OCI-M2 (cell line): ENCODE results near the gene WAPL.
"Not testable (repeated sequence)": the region's sequence is repeated elsewhere in the genome, so short reads cannot be mapped to it uniquely, and the experiment has no call there.

Experiments
- DNase-seq: peaks from one replicate; lab custom pipeline; 2025; ENCODE audit not compliant: unreplicated experiment; lab: John Stamatoyannopoulos, UW

WAPL gene

GRCh38 chr10:86521678-86522509 is at the start of gene WAPL:
Gene WAPL, minus strand, starts transcription at chr10:86521792. Its CDS starts 3,723 bp downstream, at chr10:86518069.
- peak; percentile 33 for DNase-seq

DNA sequence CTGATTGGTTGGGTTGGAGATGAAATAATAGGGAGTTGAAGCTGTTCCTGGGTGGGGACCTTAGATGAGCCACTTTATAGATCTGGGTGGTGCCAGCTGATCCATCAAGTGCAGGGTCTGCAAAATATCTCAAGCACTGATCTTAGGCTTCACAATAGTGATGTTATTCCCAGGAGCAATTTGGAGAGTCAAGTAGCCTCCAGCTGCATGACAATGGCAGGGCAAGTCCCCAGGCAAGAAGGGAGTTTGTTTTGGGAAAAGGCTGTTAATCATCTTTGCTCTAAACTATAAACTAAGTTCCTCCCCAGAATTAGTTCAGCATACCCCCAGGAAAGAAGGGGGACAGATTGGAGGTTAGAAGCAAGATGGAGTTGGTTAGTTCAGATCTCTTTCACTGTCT is 47.7 kb upstream of the WAPL start:
- no peak for DNase-seq

DNA sequence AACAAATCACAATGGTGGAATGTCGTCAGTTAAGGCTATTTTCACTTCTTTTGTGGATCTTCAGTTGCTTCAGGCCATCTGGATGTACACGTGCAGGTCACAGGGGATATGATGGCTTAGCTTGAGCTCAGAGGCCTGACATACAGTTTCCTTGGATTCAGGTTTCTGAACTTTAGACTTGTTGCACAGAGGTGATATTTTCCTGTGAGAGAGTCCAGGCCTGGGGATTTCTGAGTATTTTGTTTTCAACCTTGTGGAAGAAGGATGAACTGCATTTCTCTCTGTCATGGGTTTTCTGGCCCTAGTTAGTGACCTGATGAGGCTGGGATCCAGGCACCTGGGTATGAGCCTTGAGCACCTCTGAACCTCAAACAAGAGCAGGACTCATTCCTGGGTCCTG is 44.9 kb upstream of the WAPL start:
- not testable (repeated sequence) for DNase-seq

DNA sequence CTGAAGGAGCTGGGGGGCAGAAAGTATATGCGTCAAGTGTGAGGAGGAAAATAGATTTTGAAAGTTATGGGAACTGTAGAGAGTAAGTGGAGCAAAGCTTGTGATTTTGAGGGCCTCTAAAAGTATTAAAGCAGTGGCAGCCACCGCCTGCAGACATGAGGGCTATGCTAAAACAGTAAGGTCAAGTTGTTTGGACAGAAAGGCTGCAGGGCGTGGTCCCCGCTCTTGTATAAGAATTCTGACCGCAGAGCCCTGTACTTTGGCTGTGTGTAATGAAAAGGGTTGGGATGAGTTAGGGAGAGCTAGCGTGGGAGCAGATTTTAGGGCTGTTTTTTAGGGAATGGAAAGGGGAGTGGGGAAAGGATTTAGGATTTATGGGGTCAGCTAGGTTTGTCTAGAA is 41.7 kb upstream of the WAPL start:
- not testable (repeated sequence) for DNase-seq

DNA sequence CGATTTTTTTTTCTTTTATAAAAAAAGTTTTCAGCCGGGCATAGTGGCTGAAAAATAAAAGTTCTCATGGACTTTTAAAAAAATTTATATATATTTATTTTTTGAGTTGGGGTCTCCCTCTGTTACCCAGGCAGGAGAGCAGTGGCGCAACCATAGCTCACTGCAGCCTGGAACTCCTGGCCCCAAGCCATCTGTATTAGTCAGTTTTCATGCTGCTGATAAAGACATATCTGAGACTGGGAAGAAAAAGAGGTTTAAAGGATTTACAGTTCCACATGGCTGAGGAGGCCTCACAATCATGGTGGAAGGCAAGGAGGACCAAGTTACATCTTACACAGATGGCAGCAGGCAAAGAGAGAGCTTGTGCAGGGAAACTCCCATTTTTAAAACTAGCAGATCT is 37.1 kb upstream of the WAPL start:
- not testable (repeated sequence) for DNase-seq

DNA sequence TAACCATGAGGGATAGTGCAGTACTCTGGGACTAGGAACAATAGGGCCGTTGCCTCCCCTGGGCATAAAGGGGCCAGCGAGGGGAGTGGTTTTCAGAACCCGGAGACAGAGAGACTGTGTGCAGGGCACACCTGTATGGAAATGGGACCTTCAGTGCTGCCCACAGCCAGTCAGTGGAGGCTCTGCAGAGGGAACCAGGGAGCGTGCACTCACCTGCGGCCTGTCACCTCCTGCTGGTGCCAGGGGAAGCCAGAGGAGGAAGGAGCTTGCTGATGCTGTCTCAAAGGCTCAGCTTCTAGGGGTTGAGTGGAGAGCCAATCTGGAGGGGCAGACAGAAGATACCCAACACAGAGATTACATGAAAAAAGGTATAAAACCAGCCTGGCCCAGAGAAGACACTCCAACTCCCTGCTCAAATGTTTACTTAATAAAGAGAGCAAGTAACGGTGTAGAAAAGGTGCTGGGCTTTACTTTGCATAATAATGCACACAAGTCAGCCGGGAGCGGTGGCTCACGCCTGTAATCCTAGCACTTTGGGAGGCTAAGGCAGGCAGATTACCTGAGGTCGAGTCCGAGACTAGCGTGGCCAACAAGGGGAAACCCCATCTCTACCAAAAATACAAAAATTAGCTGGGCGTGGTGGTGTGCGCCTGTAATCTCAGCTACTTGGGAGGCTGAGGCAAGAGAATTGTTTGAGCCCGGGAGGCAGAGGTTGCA is 35.5 kb upstream of the WAPL start:
- no peak for DNase-seq

DNA sequence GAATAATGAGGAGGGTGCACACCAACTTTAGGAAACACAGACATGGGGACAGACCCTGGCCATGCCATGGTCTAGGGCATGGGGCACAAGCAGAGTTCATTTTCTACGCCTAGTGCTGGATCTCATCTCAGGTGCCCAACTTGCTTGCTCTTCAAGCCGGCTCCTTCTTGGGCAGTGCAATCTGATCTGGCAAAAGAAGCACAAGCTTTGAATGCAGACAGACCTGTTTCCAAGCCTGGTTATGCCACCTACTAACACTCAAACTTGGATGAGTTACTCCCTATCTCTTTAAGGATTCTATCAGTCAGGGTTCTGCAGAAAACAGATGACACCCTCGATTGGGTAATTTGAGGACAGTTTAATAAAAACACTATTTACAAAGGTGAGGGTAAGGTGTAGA is 34.9 kb upstream of the WAPL start:
- DNase-seq, result no peak

GRCh38 chr10:86553639-86554038 is 32.0 kb upstream of the WAPL start:
- no peak for DNase-seq

GRCh38 chr10:86553213-86553612 is 31.6 kb upstream of the WAPL start:
- DNase-seq, result no peak

DNA sequence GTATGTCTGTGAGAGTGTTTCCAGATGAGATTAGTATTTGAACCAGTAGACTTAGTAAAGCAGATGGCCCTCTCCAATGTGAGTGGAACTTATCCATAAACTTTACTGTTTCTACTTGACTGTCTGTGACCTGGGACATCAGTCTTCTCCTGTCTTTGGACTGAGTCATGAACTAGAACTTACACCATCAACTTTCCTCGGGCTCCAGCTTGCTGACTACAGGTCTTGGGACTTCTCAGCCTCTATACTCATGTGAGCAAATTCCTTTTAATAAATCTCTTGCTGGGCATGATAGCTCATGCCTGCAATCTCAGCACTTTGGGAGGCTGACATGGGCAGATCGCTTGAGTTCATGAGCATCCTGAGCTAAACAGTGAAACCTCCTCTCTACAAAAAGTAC is 25.7 kb upstream of the WAPL start:
- no peak for DNase-seq

DNA sequence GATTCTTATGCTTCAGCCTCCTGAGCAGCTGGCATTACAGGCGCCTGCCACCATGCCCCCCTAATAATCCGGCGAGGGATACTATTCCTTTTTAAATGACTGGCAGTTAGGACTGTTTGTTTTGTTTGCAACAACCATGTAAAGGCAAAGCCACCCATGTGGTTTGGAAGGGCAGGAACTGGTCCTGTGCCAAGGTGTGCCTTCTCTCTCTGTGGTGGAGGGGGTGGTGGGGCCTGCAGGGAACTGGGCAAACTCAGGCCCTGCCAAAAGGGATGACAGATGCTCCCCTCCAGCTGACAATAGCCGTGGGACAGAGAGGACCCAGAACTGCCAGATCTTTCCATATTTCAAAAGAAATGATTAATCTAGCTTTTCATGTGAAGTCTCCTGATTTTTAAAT is 23.5 kb upstream of the WAPL start:
- no peak for DNase-seq

- no peak for DNase-seq
These were observed 18.4 kb upstream of the WAPL start for GRCh38 chr10:86540016-86540415.

- no peak for DNase-seq
These were observed 17.0 kb upstream of the WAPL start for GRCh38 chr10:86538547-86538946.

GRCh38 chr10:86538040-86538439 is 16.4 kb upstream of the WAPL start:
- not testable (repeated sequence) for DNase-seq

- no peak for DNase-seq
These were observed 14.8 kb upstream of the WAPL start for GRCh38 chr10:86536294-86536861.

GRCh38 chr10:86535132-86535882 is 13.7 kb upstream of the WAPL start:
- no peak for DNase-seq

DNA sequence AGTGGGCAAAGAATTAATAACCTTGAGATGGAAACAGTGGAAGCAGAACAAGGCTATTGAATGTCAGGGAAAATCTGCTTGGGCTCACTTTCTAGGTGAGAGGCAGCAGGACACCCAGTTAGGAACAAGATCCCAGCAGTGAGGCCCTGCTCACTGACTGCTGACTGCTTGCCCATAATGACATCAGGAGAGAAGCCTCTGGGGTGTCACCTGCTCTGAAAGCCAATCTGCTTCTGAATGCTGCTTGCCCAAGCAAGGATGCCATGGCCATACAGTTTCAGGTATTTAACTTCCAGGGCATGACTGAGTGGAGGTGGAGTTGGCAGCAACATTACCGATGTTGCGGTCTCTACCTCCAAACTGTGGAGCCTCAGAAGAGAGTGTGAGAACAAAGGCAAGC is 11.7 kb upstream of the WAPL start:
- DNase-seq, result no peak

DNA sequence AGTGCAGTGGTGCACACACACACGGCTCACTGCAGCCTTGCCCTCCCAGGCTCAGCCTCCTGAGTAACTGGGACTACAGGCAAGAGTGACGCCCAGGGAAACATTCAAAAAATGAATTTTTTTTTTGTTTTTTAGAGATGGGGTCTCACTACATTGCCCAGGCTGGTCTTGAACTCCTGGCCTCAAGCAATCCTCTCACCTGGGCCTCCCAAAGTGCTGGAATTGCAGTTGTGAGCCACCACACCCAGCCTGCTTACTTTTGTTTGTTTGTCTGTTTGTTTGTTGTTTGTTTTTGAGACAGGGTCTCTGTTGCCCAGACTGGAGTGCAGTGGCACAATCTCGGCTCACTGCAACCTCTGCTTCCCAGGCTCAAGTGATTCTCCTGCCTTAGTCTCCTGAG is 7.1 kb upstream of the WAPL start:
- DNase-seq, result not testable (repeated sequence)

DNA sequence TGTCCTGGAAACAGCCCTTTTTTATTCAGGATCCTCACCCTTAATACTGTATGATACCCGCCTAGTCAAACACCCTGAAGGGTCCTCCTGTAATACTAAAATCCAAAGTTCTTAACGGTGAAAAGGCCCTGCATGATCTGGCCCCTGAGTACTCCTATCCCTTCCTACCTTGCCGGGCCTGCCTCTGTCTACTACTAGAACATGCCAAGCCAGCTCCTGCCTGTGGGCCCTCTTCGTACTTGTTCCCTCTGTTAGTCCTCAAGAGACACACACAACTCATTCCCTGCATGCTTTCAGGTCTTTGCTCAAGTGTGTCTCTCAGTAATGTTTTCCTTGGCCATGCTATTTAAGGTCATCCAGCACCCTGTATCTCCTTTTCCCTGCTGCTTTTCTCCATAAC is 5.0 kb upstream of the WAPL start:
- DNase-seq, result no peak

GRCh38 chr10:86525713-86526112 is 4.1 kb upstream of the WAPL start:
- not testable (repeated sequence) for DNase-seq

DNA sequence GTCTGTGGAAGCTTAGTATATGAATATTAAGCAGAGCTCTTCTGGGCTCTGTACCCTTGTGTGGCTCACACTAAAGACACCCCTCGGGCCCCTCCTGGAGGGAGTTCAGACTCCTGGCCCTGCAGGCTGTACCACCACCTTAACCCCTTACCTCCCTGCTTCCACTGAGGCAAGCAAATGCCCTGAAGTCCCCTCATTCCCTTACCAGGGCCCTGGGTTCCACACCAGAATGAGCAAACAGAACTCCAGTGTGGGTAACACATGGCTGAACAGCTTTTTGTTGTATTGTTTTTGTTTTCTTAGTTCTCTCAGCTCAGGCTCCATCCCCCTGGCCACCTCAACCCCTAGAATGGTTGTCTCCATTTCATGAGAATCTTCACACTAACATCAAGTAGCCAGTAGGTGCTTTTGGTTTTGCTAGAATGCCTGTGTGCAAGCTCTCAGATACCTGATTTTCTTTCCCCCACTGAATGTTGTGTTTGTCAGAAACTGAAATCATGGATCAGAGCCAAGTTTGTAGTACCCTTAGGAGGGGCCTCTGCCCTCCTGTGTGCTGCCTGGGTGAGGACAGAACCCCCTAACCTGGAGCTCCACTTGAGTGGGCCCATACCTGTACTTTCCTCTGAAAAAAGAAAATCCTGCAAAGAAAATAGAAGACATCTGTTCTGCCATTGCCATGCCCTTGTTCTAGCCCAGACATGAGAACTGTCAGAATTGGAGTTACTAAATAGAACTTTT is 2.8 kb upstream of the WAPL start:
- DNase-seq, result no peak
